HFFc6 (cell line): Measurements from ENCODE around the gene SEMA3D. TPM values are rescaled to one million over a fixed set of nuclear protein-coding genes. Genes with fewer than 3 reads are reported as not detected.

Source experiments
- DNase-seq: peaks from one replicate; pipeline ENCODE4 v3.0.0-alpha.2; 2018
- H3K27ac Mint-ChIP-seq: 2 replicates; pipeline ENCODE4 v1.8.0; 2020; ENCODE audit warnings: mild to moderate bottlenecking, mixed read lengths
- H3K27me3 Mint-ChIP-seq: 2 replicates; pipeline ENCODE4 v1.8.0; 2021; ENCODE audit warnings: mild to moderate bottlenecking, moderate library complexity, mixed read lengths; ENCODE audit not compliant: insufficient read depth
- H3K36me3 Mint-ChIP-seq: 2 replicates; pipeline ENCODE4 v1.8.0; 2021; ENCODE audit warnings: low read depth, mixed read lengths
- H3K4me1 Mint-ChIP-seq: 2 replicates; pipeline ENCODE4 v1.8.0; 2020; ENCODE audit warnings: low read depth, mixed read lengths
- H3K4me3 Mint-ChIP-seq: 2 replicates; pipeline ENCODE4 v1.8.0; 2020; ENCODE audit warnings: mild to moderate bottlenecking, moderate library complexity, mixed read lengths
- H3K9me3 Mint-ChIP-seq: 2 replicates; pipeline ENCODE4 v1.8.0; 2020; ENCODE audit warnings: mild to moderate bottlenecking, mixed read lengths
- total RNA-seq, 6 experiments: library from RNA; stranded (reverse); fragmentation: NEBNext Ultra II Directional; extraction: Animal tissue kit (Norgen Biotek cat#: 25700); gene quantifications; 2 replicates in 1 of 6; 3 replicates in 5 of 6; pipeline ENCODE4 v1.2.3, GENCODE V29; 2021
- TF ChIP-seq, protein P1 (sequence below): fragments of 200-600 bp; sonication (generic); IDR thresholded peaks from 2 replicates; pipeline ENCODE4 v1.5.0; 2021; ENCODE audit warnings: antibody characterized with exemption, mild to moderate bottlenecking

Gene SEMA3D
- total RNA-seq, 6 experiments from 2014 or later = 16.5 to 23.7 (median 22.4) TPM

GRCh38 chr7:85150624-85151023 is 36.2 kb downstream of the SEMA3D start:
- no peak for DNase-seq
- Mint-ChIP-seq H3K36me3 (peaks cover 12% of the 10 kb centered on the region), H3K4me3 (no peak overlapping the region), H3K4me1 (peaks cover 28% of the 10 kb centered on the region), H3K27me3 (no peaks in the 10 kb centered on the region), H3K9me3 (no peaks in the 10 kb centered on the region), H3K27ac (no peak overlapping the region)
- TF ChIP-seq, protein P1, sequence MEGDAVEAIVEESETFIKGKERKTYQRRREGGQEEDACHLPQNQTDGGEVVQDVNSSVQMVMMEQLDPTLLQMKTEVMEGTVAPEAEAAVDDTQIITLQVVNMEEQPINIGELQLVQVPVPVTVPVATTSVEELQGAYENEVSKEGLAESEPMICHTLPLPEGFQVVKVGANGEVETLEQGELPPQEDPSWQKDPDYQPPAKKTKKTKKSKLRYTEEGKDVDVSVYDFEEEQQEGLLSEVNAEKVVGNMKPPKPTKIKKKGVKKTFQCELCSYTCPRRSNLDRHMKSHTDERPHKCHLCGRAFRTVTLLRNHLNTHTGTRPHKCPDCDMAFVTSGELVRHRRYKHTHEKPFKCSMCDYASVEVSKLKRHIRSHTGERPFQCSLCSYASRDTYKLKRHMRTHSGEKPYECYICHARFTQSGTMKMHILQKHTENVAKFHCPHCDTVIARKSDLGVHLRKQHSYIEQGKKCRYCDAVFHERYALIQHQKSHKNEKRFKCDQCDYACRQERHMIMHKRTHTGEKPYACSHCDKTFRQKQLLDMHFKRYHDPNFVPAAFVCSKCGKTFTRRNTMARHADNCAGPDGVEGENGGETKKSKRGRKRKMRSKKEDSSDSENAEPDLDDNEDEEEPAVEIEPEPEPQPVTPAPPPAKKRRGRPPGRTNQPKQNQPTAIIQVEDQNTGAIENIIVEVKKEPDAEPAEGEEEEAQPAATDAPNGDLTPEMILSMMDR = no peak

- Mint-ChIP-seq H3K27me3 (no peaks in the 10 kb centered on the region), H3K4me1 (peaks cover 19% of the 10 kb centered on the region), H3K36me3 (no peaks in the 10 kb centered on the region), H3K27ac (no peak overlapping the region), H3K9me3 (no peaks in the 10 kb centered on the region), H3K4me3 (no peak overlapping the region)
- DNase-seq = no peak
- TF ChIP-seq, protein P1 = no peak
Measured at GRCh38 chr7:85144771-85145170, 42.1 kb downstream of the SEMA3D start.

- peak; percentile 87 for DNase-seq
- TF ChIP-seq, protein P1 = no peak
- H3K27me3 Mint-ChIP-seq = no peaks in the 10 kb centered on the region
- peak overlapping the region; percentile 67 for H3K4me3 Mint-ChIP-seq
- H3K9me3 Mint-ChIP-seq = no peaks in the 10 kb centered on the region
- H3K36me3 Mint-ChIP-seq = peaks cover 4% of the 10 kb centered on the region
- peaks cover 58% of the 10 kb centered on the region for H3K4me1 Mint-ChIP-seq
- peak overlapping the region; percentile 78 for H3K27ac Mint-ChIP-seq
Measured at GRCh38 chr7:85135977-85136376, 50.9 kb downstream of the SEMA3D start.

DNA sequence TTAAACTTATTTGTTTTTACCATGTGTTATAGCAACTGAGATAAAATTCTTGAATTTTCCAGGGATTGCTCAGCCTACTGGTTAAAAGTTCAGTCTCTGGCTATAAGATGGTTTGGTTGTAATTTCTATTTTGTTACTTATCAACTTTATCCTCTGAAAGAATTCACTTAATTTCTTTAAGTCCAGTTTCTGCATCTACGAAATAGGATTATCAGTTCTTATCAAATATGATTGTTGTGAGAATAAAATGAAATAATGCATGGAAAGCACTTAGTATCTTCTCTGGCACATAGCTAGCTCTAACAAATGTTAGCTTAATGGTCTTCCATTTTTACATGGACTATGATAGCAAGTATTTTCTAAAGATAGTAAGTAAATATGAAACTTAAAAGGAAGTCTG is 53.3 kb downstream of the SEMA3D start:
- H3K4me3 Mint-ChIP-seq = no peak overlapping the region
- TF ChIP-seq, protein P1 = no peak
- no peak for DNase-seq
- no peaks in the 10 kb centered on the region for H3K9me3 Mint-ChIP-seq
- peaks cover 51% of the 10 kb centered on the region for H3K4me1 Mint-ChIP-seq
- no peaks in the 10 kb centered on the region for H3K27me3 Mint-ChIP-seq
- H3K36me3 Mint-ChIP-seq = peaks cover under 1% of the 10 kb centered on the region
- no peak overlapping the region for H3K27ac Mint-ChIP-seq

GRCh38 chr7:85133006-85133405 is 53.9 kb downstream of the SEMA3D start:
- no peaks in the 10 kb centered on the region for H3K27me3 Mint-ChIP-seq

More at GRCh38 chr7:85133006-85133405, 53.9 kb downstream of the SEMA3D start:
- TF ChIP-seq, protein P1 = no peak
- DNase-seq = no peak
- H3K4me1 Mint-ChIP-seq = peaks cover 50% of the 10 kb centered on the region
- peak overlapping the region; percentile 36 for H3K27ac Mint-ChIP-seq
- H3K9me3 Mint-ChIP-seq = no peaks in the 10 kb centered on the region
- H3K4me3 Mint-ChIP-seq = no peak overlapping the region
- no peaks in the 10 kb centered on the region; the same call in 1 of the 2 replicates for H3K36me3 Mint-ChIP-seq
